Adrenal gland (tissue), 12 donors: Measurements from ENCODE around the gene LYPD1. TPM values are rescaled to one million over a fixed set of nuclear protein-coding genes. Genes with fewer than 3 reads are reported as not detected.

Experiments
- DNase-seq, 7 donors: peaks; one replicate each; pipeline ENCODE4 v3.0.0-alpha.2; 2019 to 2020
- H3K27ac ChIP-seq, 5 donors: fragments of 200-600 bp; sonication (generic) in 4 of 5; 1 replicate in 3 of 5; 2 replicates in 2 of 5; pipeline versions ENCODE4 v1.5.1 to v1.8.0; 2016 to 2020; ENCODE audit warnings: mild to moderate bottlenecking in 1 of 5
- H3K27me3 ChIP-seq: fragments of 200-600 bp; 2 replicates; pipeline ENCODE4 v1.8.0; 2021
- H3K36me3 ChIP-seq, 2 donors: fragments of 200-600 bp; replicated peaks in 1 of 2; 1 replicate in 1 of 2; 2 replicates in 1 of 2; pipeline versions ENCODE4 v1.5.1 to v1.8.0; 2018 to 2022
- H3K4me1 ChIP-seq, 2 donors: fragments of 200-600 bp; replicated peaks in 1 of 2; 1 replicate in 1 of 2; 2 replicates in 1 of 2; pipeline versions ENCODE4 v1.5.1 to v1.8.0; 2018 to 2021
- H3K4me3 ChIP-seq, 4 donors: fragments of 200-600 bp; sonication (generic) in 3 of 4; one replicate each; pipeline ENCODE4 v1.5.1; 2016 to 2018
- H3K9me3 ChIP-seq, 3 donors: fragments of 200-600 bp; sonication (generic) in 1 of 3; replicated peaks in 1 of 3; 1 replicate in 2 of 3; 2 replicates in 1 of 3; pipeline versions ENCODE4 v1.5.1 to v1.8.0; 2016 to 2021
- CTCF ChIP-seq, 6 experiments: fragments of 450-650 bp in 4 of 6; fragments of 200-600 bp in 2 of 6; sonication (generic) in 1 of 6; IDR thresholded peaks; 1 replicate in 5 of 6; 2 replicates in 1 of 6; pipeline versions ENCODE4 v1.5.1 to v1.8.0; 2016 to 2021; ENCODE audit warnings: antibody characterized with exemption in 6 of 6, mild to moderate bottlenecking in 2 of 6, moderate library complexity in 1 of 6
- POLR2A ChIP-seq, 2 donors: fragments of 450-650 bp; IDR thresholded peaks; one replicate each; pipeline ENCODE4 v1.6.1; 2017; ENCODE audit warnings: antibody characterized with exemption in 2 of 2, mild to moderate bottlenecking in 2 of 2, moderate library complexity in 1 of 2
- WGBS, 4 donors: extraction: QIAGEN DNeasy Blood & Tissue Kit in 2 of 4; methylation state at CpG; one replicate each; pipeline versions ENCODE4 v1.1.5 to v1.1.7; 2013 to 2017; 5-methylcytosine and 5-hydroxymethylcytosine counted together
- intact Hi-C, 2 donors: fragments of 100-400 bp; cut with DNase I; formaldehyde crosslinking; loops; one replicate each; pipeline versions ENCODE4 v1.14.1 to v1.15.0; 2022 to 2023
- polyA plus RNA-seq, 3 donors: library from polyadenylated mRNA; stranded (reverse); fragments of 200-250 nt in 2 of 3; fragments of 350-450 nt in 1 of 3; fragmentation: Illumina TruSeq in 1 of 3; extraction: RNeasy Lipid Tissue Mini Kit (QIAGEN cat#74804) in 1 of 3; gene quantifications; one replicate each; pipeline ENCODE4 v1.2.3, GENCODE V29; 2013 to 2014
- total RNA-seq, 9 donors: library from RNA; depleted of rRNA in 4 of 9; stranded (reverse); fragments of >200 nt in 4 of 9; fragments of 120-200 nt in 1 of 9; fragmentation: NEBNext Ultra II Directional in 1 of 9; extraction: Animal tissue kit (Norgen Biotek cat#: 25700) in 1 of 9; gene quantifications; one replicate each; pipeline versions ENCODE4 v1.1.0 to v1.2.4, GENCODE V29; 2013 to 2023
- donor health status: healthy with polysubstance abuse.
- donor health status: Bipolar disorder and iron deficiency.
- donor health status: DM: yes; HTN: yes; CAD: no.
- donor health status: DM: no; HTN: no; CAD: no.
- donor health status: DM: no; HTN: no; CAD: no.
- donor health status: DM: yes; HTN: yes; CAD: no.

Gene LYPD1
- total and polyA plus RNA-seq, 12 donors: 0.22 to 6.9 (median 0.80) TPM; not detected in 2

GRCh38 chr2:132662732-132663131, 7.3 kb downstream of the LYPD1 start:
- no peak for TF ChIP-seq POLR2A (IDR thresholded peaks at IDR 0.05)
- TF ChIP-seq CTCF (IDR thresholded peaks at IDR 0.05): no peak
- intact Hi-C loops: no loop called here
- H3K27me3 ChIP-seq: no peaks in the 10 kb centered on the region
- H3K4me1 ChIP-seq: no peaks in the 10 kb centered on the region
- no peak overlapping the region for H3K4me3 ChIP-seq
- no peaks in the 10 kb centered on the region for H3K9me3 ChIP-seq
- 34 to 51% (median 44%) methylated on average over 3 of the region's 3 CpGs for WGBS, 4 donors
- no peaks in the 10 kb centered on the region for H3K36me3 ChIP-seq
- H3K27ac ChIP-seq: no peak overlapping the region
- no peak for DNase-seq

DNA sequence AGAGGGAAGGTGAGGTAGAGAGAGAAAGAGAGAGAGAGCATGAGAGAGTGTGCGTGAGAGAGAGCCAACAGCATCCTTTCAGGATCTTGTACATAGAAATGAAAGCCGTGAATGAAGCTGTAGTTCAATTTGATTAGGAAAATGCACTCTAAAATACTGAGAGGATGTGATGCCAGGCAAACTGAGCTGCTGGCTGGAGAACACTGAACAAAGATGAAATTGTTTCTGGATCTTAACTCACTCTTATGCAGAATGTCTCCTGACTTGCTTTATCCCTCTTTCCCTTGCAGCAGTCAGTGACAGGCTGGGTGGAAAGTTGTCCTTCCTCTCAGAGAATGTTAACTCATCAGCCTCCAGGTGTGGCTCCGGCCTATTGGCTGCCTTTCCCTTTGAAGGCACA, 10.7 kb downstream of the LYPD1 start:
- TF ChIP-seq POLR2A (IDR thresholded peaks at IDR 0.05): no peak
- no peak for TF ChIP-seq CTCF (IDR thresholded peaks at IDR 0.05)
- no peaks in the 10 kb centered on the region for H3K36me3 ChIP-seq
- H3K27ac ChIP-seq: no peak overlapping the region
- intact Hi-C loops: no loop called here
- no peak for DNase-seq
- no peak overlapping the region for H3K4me3 ChIP-seq
- no peaks in the 10 kb centered on the region for H3K9me3 ChIP-seq
- 72 to 92% (median 78%) methylated on average over 3 of the region's 3 CpGs for WGBS, 4 donors
- no peaks in the 10 kb centered on the region for H3K27me3 ChIP-seq
- no peaks in the 10 kb centered on the region for H3K4me1 ChIP-seq

GRCh38 chr2:132656266-132656975, 13.6 kb downstream of the LYPD1 start:
- no peaks in the 10 kb centered on the region for H3K27me3 ChIP-seq
- H3K9me3 ChIP-seq: no peaks in the 10 kb centered on the region
- no peaks in the 10 kb centered on the region for H3K36me3 ChIP-seq
- no peaks in the 10 kb centered on the region for H3K4me1 ChIP-seq
- intact Hi-C loops: no loop called here
- DNase-seq: no peak
- no peak overlapping the region for H3K4me3 ChIP-seq
- WGBS, 4 donors: 47 to 58% (median 49%) methylated on average over 7 of the region's 7 CpGs
- TF ChIP-seq POLR2A (IDR thresholded peaks at IDR 0.05): no peak
- TF ChIP-seq CTCF (IDR thresholded peaks at IDR 0.05): no peak
- H3K27ac ChIP-seq: no peak overlapping the region

- WGBS, 4 donors: 78 to 88% (median 87%) methylated on average over 7 of the region's 7 CpGs
- H3K4me1 ChIP-seq: no peaks in the 10 kb centered on the region
- intact Hi-C loops: no loop called here
- DNase-seq: no peak
- H3K27ac ChIP-seq: no peak overlapping the region
- no peak overlapping the region for H3K4me3 ChIP-seq
- TF ChIP-seq POLR2A (IDR thresholded peaks at IDR 0.05): no peak
- no peaks in the 10 kb centered on the region for H3K36me3 ChIP-seq
- H3K9me3 ChIP-seq: no peaks in the 10 kb centered on the region
- no peaks in the 10 kb centered on the region for H3K27me3 ChIP-seq
These were observed 15.0 kb downstream of the LYPD1 start for GRCh38 chr2:132654968-132655367.

GRCh38 chr2:132654335-132654734, 15.7 kb downstream of the LYPD1 start:
- intact Hi-C loops: no loop called here
- no peak for DNase-seq
- TF ChIP-seq POLR2A (IDR thresholded peaks at IDR 0.05) (no peak), CTCF (IDR thresholded peaks at IDR 0.05) (no peak)
- no peak overlapping the region for H3K4me3 ChIP-seq
- no peak overlapping the region for H3K27ac ChIP-seq
- H3K36me3 ChIP-seq: no peaks in the 10 kb centered on the region
- WGBS, 4 donors: 60 to 79% (median 62%) methylated on average over 4 of the region's 4 CpGs
- no peaks in the 10 kb centered on the region for H3K27me3 ChIP-seq
- no peaks in the 10 kb centered on the region for H3K4me1 ChIP-seq
- H3K9me3 ChIP-seq: no peaks in the 10 kb centered on the region
